B cell (primary cell): Measurements from ENCODE around the gene TEPSIN. TPM values are rescaled to one million over a fixed set of nuclear protein-coding genes. Genes with fewer than 3 reads are reported as not detected.

ENCODE experiments used
- ATAC-seq: fragments of 200-7000 bp; cut with Tn5 transposase; one replicate; pipeline ENCODE4 v1.10.0; 2021; ENCODE audit warnings: low read depth, mild to moderate bottlenecking, moderate number of reproducible peaks, moderate library complexity
- CTCF ChIA-PET: fragments of 350-600 bp; sonication (Branson Sonifier 250); formaldehyde crosslinking; loops from one replicate; lab custom pipeline; 2021; ENCODE audit warnings: antibody characterized with exemption, inconsistent platforms; lab: Charles Lee
- POLR2A ChIA-PET: fragments of 350-600 bp; sonication (Branson Sonifier 250); formaldehyde crosslinking; loops from one replicate; lab custom pipeline; 2021; ENCODE audit warnings: antibody characterized with exemption; lab: Charles Lee
- DNase-seq: peaks from one replicate; pipeline ENCODE4 v3.0.0; 2013
- H2AFZ ChIP-seq: 2 replicates; pipeline ENCODE4 v1.6.1; 2012; ENCODE audit warnings: mild to moderate bottlenecking, low read depth, low read length; ENCODE audit not compliant: insufficient read depth, poor library complexity, severe bottlenecking
- H3K27ac ChIP-seq, 2 donors: 1 replicate in 1 of 2; 2 replicates in 1 of 2; pipeline ENCODE4 v1.5.1; 2012 to 2013; ENCODE audit warnings: low read length in 2 of 2, mild to moderate bottlenecking in 2 of 2, moderate library complexity in 1 of 2
- H3K27me3 ChIP-seq, 4 experiments: fragments of 200-600 bp in 1 of 4; sonication (generic) in 1 of 4; replicated peaks in 1 of 4; 1 replicate in 2 of 4; 2 replicates in 2 of 4; pipeline versions ENCODE4 v1.6.1 to v1.7.0; 2013 to 2016; ENCODE audit warnings: low read length in 3 of 4, mild to moderate bottlenecking in 2 of 4, mixed read lengths in 1 of 4, moderate library complexity in 1 of 4; ENCODE audit not compliant: insufficient read depth in 4 of 4, control insufficient read depth in 3 of 4; ENCODE audit errors: control extremely low read depth in 1 of 4
- H3K36me3 ChIP-seq, 2 experiments: replicated peaks in 1 of 2; 1 replicate in 1 of 2; 2 replicates in 1 of 2; pipeline versions ENCODE4 v1.6.1 to v1.7.1; 2013; ENCODE audit warnings: low read length in 1 of 2; ENCODE audit not compliant: insufficient read depth in 2 of 2, control insufficient read depth in 1 of 2; ENCODE audit errors: control extremely low read depth in 1 of 2, extremely low read depth in 1 of 2
- H3K4me1 ChIP-seq, 2 donors: fragments of 200-600 bp in 1 of 2; sonication (generic) in 1 of 2; 1 replicate in 1 of 2; 2 replicates in 1 of 2; pipeline versions ENCODE4 v1.5.1 to v1.6.1; 2013 to 2017; ENCODE audit warnings: low read length in 2 of 2; ENCODE audit not compliant: control insufficient read depth in 2 of 2, insufficient read depth in 2 of 2
- H3K4me2 ChIP-seq: replicated peaks from 2 replicates; pipeline ENCODE3; 2012; ENCODE audit warnings: mild to moderate bottlenecking, low read depth, low read length; ENCODE audit not compliant: poor library complexity, severe bottlenecking
- H3K4me3 ChIP-seq, 5 experiments: fragments of 200-600 bp in 1 of 5; sonication (generic) in 1 of 5; 1 replicate in 3 of 5; 2 replicates in 2 of 5; pipeline versions ENCODE4 v1.5.1 to v1.7.0; 2011 to 2016; ENCODE audit warnings: low read length in 4 of 5, mild to moderate bottlenecking in 4 of 5, low read depth in 2 of 5, control low read depth in 1 of 5, moderate library complexity in 1 of 5; ENCODE audit not compliant: insufficient read depth in 1 of 5; ENCODE audit errors: control extremely low read depth in 1 of 5, extremely low read depth in 1 of 5
- H3K79me2 ChIP-seq: fragments of 200-600 bp; sonication (generic); one replicate; pipeline ENCODE4 v1.6.0; 2016; ENCODE audit warnings: low read length; ENCODE audit not compliant: control insufficient read depth, insufficient read depth
- H3K9ac ChIP-seq: fragments of 200-600 bp; sonication (generic); 2 replicates; pipeline ENCODE4 v1.6.1; 2017; ENCODE audit warnings: mild to moderate bottlenecking, low read length, moderate library complexity
- H3K9me3 ChIP-seq, 3 donors: one replicate each; pipeline versions ENCODE4 v1.6.1 to v1.7.1; 2013; ENCODE audit warnings: low read length in 2 of 3; ENCODE audit not compliant: control insufficient read depth in 2 of 3, insufficient read depth in 1 of 3; ENCODE audit errors: control extremely low read depth in 1 of 3
- H4K20me1 ChIP-seq: 2 replicates; pipeline ENCODE4 v1.6.0; 2012; ENCODE audit warnings: mild to moderate bottlenecking, low read length; ENCODE audit not compliant: insufficient read depth, control insufficient read depth, poor library complexity, severe bottlenecking
- H3K27ac Mint-ChIP-seq: one replicate; pipeline ENCODE4 v1.8.0; 2021; ENCODE audit warnings: mixed read lengths
- H3K27me3 Mint-ChIP-seq: one replicate; pipeline ENCODE4 v1.8.0; 2021; ENCODE audit warnings: mixed read lengths
- H3K4me1 Mint-ChIP-seq: one replicate; pipeline ENCODE4 v1.8.0; 2021; ENCODE audit warnings: mixed read lengths
- H3K4me3 Mint-ChIP-seq: one replicate; pipeline ENCODE4 v1.8.0; 2021; ENCODE audit warnings: mixed read lengths
- H3K9me3 Mint-ChIP-seq: one replicate; pipeline ENCODE4 v1.8.0; 2022; ENCODE audit warnings: mixed read lengths; ENCODE audit not compliant: insufficient read depth
- CTCF ChIP-seq: fragments of 200-600 bp; IDR thresholded peaks from one replicate; pipeline ENCODE4 v1.8.0; 2022; ENCODE audit warnings: antibody characterized with exemption, mild to moderate bottlenecking
- EZH2 ChIP-seq: IDR thresholded peaks from 2 replicates; pipeline ENCODE4 v1.6.1; 2012; ENCODE audit warnings: borderline replicate concordance, low read depth, mild to moderate bottlenecking, moderate library complexity, low read length; ENCODE audit not compliant: insufficient read depth, poor library complexity, severe bottlenecking
- WGBS: methylation state at CpG from one replicate; pipeline ENCODE4 v1.1.5; 2013; ENCODE audit warnings: missing lambda C conversion rate; ENCODE audit not compliant: insufficient coverage; 5-methylcytosine and 5-hydroxymethylcytosine counted together
- intact Hi-C: fragments of 100-400 bp; cut with micrococcal nuclease; formaldehyde crosslinking; loops from one replicate; pipeline ENCODE4 v1.10.0; 2022
- polyA plus RNA-seq: library from polyadenylated mRNA; depleted of rRNA; stranded (reverse); fragments of >200 nt; gene quantifications from 2 replicates; pipeline ENCODE4 v1.2.3, GENCODE V29; 2012
- total RNA-seq, 2 donors: library from RNA; stranded (reverse); fragments of 120-200 nt in 1 of 2; gene quantifications; 1 replicate in 1 of 2; 2 replicates in 1 of 2; pipeline versions ENCODE4 v1.2.3 to v1.2.4, GENCODE V29; 2013 to 2022

Gene TEPSIN
- total and polyA plus RNA-seq, 2 donors (not counting 1 experiment from before 2014, with no cell fraction given), result 180 to 273 TPM

GRCh38 chr17:81187586-81188490 lies 51.0 kb downstream of the TEPSIN start:
- no peaks in the 10 kb centered on the region for H3K4me1 Mint-ChIP-seq
- H3K4me3 ChIP-seq, result no peak overlapping the region
- intact Hi-C loops, result no loop called here
- H3K27ac Mint-ChIP-seq, result no peak overlapping the region
- no peaks in the 10 kb centered on the region for H4K20me1 ChIP-seq
- TF ChIP-seq EZH2, result no peak
- no peak for TF ChIP-seq CTCF
- H3K4me2 ChIP-seq, result no peak overlapping the region
- H3K4me3 Mint-ChIP-seq, result no peak overlapping the region
- H3K9me3 ChIP-seq, result peaks cover 0 to 2% (median 0%) of the 10 kb centered on the region in 3 donors
- no peaks in the 10 kb centered on the region for H3K36me3 ChIP-seq
- DNase-seq, result no peak
- no peak overlapping the region for H3K27ac ChIP-seq
- POLR2A ChIA-PET, result no interaction called here
- H3K27me3 Mint-ChIP-seq, result peaks cover 6% of the 10 kb centered on the region
- H3K4me1 ChIP-seq, result no peaks in the 10 kb centered on the region
- peaks cover 0 to 7% (median 0%) of the 10 kb centered on the region in 4 experiments for H3K27me3 ChIP-seq
- 94% methylated on average over 25 of the region's 26 CpGs for WGBS
- H3K79me2 ChIP-seq, result no peaks in the 10 kb centered on the region
- no peak overlapping the region for H3K9ac ChIP-seq
- no peak for ATAC-seq
- no peak overlapping the region for H2AFZ ChIP-seq
- H3K9me3 Mint-ChIP-seq, result no peaks in the 10 kb centered on the region
- CTCF ChIA-PET, result no interaction called here

GRCh38 chr17:81187120-81187519 lies 51.7 kb downstream of the TEPSIN start:
- WGBS, result 92% methylated on average over 11 of the region's 11 CpGs
- no peak overlapping the region for H3K27ac Mint-ChIP-seq
- Histone ChIP-seq H3K9me3 (peaks cover 0 to 2% (median 0%) of the 10 kb centered on the region in 3 donors), H3K9ac (no peak overlapping the region), H2AFZ (no peak overlapping the region), H3K79me2 (no peaks in the 10 kb centered on the region), H4K20me1 (no peaks in the 10 kb centered on the region), H3K4me1 (no peaks in the 10 kb centered on the region), H3K4me2 (no peak overlapping the region), H3K36me3 (no peaks in the 10 kb centered on the region), H3K4me3 (no peak overlapping the region), H3K27ac (no peak overlapping the region), H3K27me3 (peaks cover 0 to 7% (median 0%) of the 10 kb centered on the region in 4 experiments)
- H3K9me3 Mint-ChIP-seq, result no peaks in the 10 kb centered on the region
- peaks cover 6% of the 10 kb centered on the region for H3K27me3 Mint-ChIP-seq
- ChIA-PET POLR2A (no interaction called here), CTCF (no interaction called here)
- no peak for TF ChIP-seq EZH2
- no peak overlapping the region for H3K4me3 Mint-ChIP-seq
- no peaks in the 10 kb centered on the region for H3K4me1 Mint-ChIP-seq
- ATAC-seq (no peak), DNase-seq (no peak)
- intact Hi-C loops, result no loop called here
